ENCODE results near the gene TBX4.

- no peak for TF ChIP-seq POLR2A (IDR thresholded peaks at IDR 0.05)
- TF ChIP-seq, protein P1, sequence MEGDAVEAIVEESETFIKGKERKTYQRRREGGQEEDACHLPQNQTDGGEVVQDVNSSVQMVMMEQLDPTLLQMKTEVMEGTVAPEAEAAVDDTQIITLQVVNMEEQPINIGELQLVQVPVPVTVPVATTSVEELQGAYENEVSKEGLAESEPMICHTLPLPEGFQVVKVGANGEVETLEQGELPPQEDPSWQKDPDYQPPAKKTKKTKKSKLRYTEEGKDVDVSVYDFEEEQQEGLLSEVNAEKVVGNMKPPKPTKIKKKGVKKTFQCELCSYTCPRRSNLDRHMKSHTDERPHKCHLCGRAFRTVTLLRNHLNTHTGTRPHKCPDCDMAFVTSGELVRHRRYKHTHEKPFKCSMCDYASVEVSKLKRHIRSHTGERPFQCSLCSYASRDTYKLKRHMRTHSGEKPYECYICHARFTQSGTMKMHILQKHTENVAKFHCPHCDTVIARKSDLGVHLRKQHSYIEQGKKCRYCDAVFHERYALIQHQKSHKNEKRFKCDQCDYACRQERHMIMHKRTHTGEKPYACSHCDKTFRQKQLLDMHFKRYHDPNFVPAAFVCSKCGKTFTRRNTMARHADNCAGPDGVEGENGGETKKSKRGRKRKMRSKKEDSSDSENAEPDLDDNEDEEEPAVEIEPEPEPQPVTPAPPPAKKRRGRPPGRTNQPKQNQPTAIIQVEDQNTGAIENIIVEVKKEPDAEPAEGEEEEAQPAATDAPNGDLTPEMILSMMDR (IDR thresholded peaks at IDR 0.05 in 4 of 5, conservative IDR thresholded peaks at IDR 0.05 in 1 of 5) = no peak
These were observed 51.7 kb downstream of the TBX4 start for GRCh38 chr17:61503961-61504360.

All from gastrocnemius medialis (tissue), 4 donors.